Ammon's horn (tissue), 1 donor: ENCODE results near the gene THEMIS.
"Not testable (repeated sequence)": the region's sequence is repeated elsewhere in the genome, so short reads cannot be mapped to it uniquely, and the experiment has no call there.

Experiments
- DNase-seq: peaks from one replicate; pipeline ENCODE4 v3.0.0-alpha.2; 2016; ENCODE audit warnings: low spot score

THEMIS gene, protein sequence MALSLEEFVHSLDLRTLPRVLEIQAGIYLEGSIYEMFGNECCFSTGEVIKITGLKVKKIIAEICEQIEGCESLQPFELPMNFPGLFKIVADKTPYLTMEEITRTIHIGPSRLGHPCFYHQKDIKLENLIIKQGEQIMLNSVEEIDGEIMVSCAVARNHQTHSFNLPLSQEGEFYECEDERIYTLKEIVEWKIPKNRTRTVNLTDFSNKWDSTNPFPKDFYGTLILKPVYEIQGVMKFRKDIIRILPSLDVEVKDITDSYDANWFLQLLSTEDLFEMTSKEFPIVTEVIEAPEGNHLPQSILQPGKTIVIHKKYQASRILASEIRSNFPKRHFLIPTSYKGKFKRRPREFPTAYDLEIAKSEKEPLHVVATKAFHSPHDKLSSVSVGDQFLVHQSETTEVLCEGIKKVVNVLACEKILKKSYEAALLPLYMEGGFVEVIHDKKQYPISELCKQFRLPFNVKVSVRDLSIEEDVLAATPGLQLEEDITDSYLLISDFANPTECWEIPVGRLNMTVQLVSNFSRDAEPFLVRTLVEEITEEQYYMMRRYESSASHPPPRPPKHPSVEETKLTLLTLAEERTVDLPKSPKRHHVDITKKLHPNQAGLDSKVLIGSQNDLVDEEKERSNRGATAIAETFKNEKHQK

GRCh38 chr6:127900935-127901334 is at the start of gene THEMIS:
THEMIS (minus strand) TSS chr6:127901058; CDS start chr6:127900932, 126 bp downstream.
- DNase-seq, result no peak

DNA sequence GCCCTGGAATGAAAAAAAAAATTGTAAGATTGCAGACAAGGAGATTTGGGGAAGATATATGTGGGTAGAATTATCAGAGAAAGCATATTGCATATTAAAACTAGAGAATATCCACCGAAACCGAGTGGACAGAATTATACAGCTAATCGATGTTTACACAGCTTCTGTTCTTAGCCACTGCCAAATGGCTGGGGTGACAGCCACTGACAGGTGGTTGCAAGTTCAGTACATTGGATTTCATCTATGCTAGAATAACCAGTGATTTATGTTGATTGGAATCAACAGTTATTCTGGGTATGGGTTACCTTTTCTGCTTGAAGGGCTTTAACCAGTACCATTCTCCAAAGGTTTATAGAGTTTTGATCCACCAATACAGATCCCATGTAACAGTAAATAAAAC is 48.4 kb upstream of the THEMIS start:
- DNase-seq, result no peak

GRCh38 chr6:127946388-127946787 is 45.5 kb upstream of the THEMIS start:
- DNase-seq, result no peak

- DNase-seq, result no peak
These were observed 44.7 kb upstream of the THEMIS start for GRCh38 chr6:127945434-127946097.

DNA sequence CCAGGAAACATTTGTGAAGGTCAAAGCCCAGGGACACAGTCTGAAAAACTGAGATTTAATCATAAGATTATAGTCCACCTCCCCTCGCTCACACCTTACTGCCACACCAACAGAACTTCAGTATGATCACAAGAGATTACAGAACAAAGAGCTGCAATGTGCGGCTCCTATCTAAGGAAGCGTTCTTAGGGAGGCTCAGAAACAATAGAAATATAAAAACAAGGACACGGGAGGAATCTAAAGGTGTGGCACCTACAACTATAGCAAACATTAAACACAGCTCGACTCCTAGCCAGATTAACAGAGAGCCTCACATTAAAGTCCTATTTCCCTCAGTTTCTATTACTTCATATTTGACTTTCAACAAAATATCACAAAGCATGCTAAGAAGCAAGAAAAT is 40.4 kb upstream of the THEMIS start:
- DNase-seq, result no peak

DNA sequence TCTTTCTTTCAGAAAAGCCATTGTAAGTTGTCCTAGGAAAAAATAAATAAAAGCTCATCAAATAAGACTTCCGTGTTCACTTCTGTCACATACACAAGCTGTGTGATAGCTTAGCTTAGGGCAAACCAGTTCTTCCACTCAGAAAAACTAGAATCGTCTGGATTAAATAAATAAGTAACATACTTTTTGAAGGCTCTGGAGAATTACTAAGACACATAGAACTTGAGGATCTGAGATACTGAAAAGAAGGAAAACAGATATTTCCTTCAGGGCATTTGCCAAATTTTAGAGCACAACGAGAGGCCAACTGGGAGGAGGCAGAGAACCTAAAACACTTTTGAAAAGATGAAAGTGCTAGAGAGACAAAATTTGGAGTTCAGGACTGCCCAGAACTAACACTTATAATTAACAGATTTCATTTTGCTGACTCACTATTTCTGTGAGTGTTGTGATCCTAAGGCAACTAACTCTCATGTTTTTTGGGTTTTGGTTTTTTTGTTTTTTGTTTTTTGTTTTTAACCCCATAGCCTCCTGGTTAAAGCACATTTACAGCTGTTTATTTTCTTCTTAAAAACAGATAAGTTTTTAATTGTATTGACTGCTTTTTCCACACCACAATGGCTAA is 38.7 kb upstream of the THEMIS start:
- DNase-seq, result no peak

- DNase-seq, result no peak
These were observed 37.8 kb upstream of the THEMIS start for GRCh38 chr6:127938701-127939100.

DNA sequence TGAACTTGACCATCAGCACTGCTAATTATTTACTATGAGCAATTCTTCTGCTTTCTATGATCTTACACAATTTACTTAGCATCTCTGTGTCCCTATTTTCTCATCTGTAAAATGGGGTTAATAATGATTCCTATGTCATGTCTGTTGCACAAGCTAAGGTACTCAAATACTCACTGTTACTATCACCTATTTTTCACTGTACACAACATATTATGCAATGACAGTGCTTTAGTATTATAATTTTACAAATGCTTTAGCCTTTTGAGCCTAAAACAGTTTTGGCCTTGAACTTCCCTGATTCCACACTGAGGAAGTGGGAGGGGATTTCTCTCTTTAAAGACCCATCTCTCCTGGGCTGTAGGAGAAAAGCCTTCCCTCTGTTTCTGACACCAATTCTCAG is 36.9 kb upstream of the THEMIS start:
- DNase-seq, result no peak

- DNase-seq, result no peak
These were observed 36.2 kb upstream of the THEMIS start for GRCh38 chr6:127937102-127937501.

GRCh38 chr6:127934956-127935355 is 34.1 kb upstream of the THEMIS start:
- DNase-seq, result no peak

- no peak for DNase-seq
These were observed 33.3 kb upstream of the THEMIS start for GRCh38 chr6:127933852-127934840.

DNA sequence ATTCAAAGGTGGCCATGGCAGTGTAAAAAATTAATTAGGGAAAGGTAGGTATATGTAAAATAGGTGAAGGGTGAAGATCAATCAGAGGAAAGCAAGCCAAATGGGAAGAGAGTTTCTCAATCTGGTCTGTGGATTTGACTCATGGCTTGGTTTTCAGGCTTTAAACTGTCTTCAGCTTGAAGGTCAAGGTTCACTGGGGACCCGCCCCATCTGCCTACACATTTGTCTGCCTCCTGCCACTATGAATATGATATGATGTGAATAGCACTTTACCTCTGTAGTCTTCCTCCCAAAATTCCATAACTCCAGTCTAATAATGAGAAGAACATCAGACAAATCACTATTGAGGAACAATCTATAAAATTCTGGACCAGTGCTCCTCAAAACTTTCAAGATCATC is 32.3 kb upstream of the THEMIS start:
- no peak for DNase-seq

- no peak for DNase-seq
These were observed 31.9 kb upstream of the THEMIS start for GRCh38 chr6:127932708-127933107.

GRCh38 chr6:127926441-127926840 is 25.6 kb upstream of the THEMIS start:
- not testable (repeated sequence) for DNase-seq

- DNase-seq, result no peak
These were observed 23.6 kb upstream of the THEMIS start for GRCh38 chr6:127924440-127924839.

DNA sequence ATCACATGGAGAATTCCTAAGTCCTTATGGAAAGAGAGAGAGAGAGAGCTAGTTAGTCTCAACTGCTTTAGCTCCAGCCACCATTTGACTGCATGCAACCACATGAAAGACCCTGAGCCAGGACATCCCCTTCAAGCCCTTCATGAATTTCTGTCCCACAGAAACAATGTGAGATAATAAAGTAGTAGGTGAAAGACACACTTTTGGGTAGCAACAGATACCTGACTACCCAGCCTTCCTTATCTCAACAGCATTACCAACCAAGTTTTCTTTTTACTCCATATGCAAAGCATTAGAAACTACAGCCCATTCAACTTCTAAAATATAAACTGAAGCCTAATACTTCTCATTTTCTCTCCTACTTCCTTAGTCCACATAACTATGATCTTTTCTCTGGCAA is 23.2 kb upstream of the THEMIS start:
- no peak for DNase-seq

DNA sequence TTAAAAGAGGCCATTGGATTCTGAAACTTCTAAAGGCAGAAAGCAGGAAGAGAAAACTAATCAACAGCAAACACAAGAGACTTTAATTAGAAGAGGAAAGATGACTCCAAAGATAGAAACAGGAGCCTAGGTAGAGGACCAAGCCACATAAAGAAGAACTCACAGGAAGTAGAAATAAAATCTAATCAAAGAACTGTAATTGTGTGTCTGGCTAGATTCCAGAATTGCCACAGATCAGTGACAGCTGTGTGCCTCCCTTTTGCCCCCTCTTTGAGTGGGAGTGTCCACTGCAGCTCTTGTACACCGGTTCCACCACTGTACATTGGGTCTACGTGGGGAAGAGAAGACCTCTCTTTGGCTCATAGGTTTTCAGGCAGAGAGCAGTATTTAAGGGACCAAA is 22.3 kb upstream of the THEMIS start:
- no peak for DNase-seq

- DNase-seq, result no peak
These were observed 21.1 kb upstream of the THEMIS start for GRCh38 chr6:127921982-127922381.

DNA sequence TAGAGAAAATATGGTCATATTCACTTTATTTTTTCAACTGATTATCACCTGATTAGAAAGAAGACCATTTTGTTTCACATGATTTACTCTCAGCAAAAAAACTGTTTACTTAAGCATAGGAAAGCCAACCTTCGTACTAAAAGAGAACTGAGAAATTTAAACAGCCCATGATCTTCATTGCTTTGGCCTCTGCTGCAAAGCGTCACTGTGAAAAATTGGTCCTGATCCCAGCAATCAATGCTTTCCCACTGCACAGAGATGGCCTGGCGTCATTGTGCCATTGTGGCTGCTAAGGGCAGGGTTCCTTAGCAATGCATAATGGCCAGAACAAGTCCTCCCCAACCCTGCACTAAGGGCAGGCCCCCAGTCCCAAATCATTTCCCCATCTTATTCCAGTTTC is 19.9 kb upstream of the THEMIS start:
- DNase-seq, result peak; percentile 8

DNA sequence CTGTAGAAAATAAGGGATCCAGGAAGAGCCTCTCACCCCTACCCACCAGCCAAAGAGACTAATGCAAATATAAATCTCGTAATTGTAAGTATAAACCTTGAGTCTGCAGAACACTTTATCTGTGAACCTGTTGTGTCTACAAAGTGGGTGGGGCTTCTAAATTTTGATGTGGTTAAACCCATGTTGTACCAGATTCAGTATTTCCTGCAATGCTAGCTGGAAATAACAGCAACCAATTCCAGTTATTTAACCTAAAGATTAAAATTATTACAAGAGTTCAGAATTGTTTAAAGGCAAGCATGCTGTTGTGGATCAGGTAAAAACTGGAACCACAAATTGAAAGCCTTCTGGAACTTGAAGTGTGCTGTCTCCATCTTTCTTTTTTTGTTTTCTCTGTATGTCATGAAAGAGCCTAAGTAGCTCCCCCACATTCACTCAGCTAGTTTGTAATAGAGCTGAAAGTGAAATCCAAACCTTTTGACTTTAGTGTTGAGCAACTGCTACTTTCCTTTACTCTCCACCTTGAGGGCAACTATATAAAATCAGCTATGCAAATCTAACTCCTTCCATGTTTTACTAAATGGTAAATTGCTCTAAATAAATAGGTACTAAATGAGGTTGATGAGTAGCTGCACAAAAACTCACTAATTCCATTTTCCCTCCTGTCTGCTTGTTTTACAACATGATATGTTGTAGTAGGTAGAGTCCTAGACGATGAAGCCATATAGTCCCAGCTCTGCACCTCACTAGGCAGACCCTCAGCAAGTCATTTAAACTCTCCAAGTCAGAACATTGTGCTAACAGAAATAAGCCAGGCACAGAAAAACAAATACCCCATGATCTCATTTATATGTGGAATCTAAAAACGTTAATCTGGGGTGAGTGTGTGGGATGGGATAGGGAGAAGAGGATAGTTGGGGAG is 17.9 kb upstream of the THEMIS start:
- DNase-seq, result no peak
